Endodermal cell (in vitro differentiated cells): Measurements from ENCODE around the gene KCTD10. TPM values are rescaled to one million over a fixed set of nuclear protein-coding genes. Genes with fewer than 3 reads are reported as not detected.

Experiments
- DNase-seq: peaks from one replicate; pipeline ENCODE4 v3.0.0-alpha.2; 2017
- H3K27ac ChIP-seq: 2 replicates; pipeline ENCODE4 v1.5.1; 2013; ENCODE audit warnings: mild to moderate bottlenecking, low read depth, low read length, moderate library complexity
- H3K27me3 ChIP-seq: 2 replicates; pipeline ENCODE4 v1.6.1; 2013; ENCODE audit warnings: mild to moderate bottlenecking, low read length, moderate library complexity; ENCODE audit not compliant: insufficient read depth, control insufficient read depth, poor library complexity, severe bottlenecking
- H3K36me3 ChIP-seq: 2 replicates; pipeline ENCODE4 v1.7.0; 2013; ENCODE audit warnings: mild to moderate bottlenecking, low read length, moderate library complexity; ENCODE audit not compliant: control insufficient read depth, insufficient read depth
- H3K4me1 ChIP-seq: one replicate; pipeline ENCODE4 v1.7.0; 2013; ENCODE audit warnings: low read length; ENCODE audit not compliant: control insufficient read depth, insufficient read depth
- H3K4me3 ChIP-seq: 2 replicates; pipeline ENCODE4 v1.5.1; 2013; ENCODE audit warnings: mild to moderate bottlenecking, low read length, moderate library complexity
- H3K9ac ChIP-seq: 2 replicates; pipeline ENCODE4 v1.6.1; 2013; ENCODE audit warnings: mild to moderate bottlenecking, low read length, moderate library complexity; ENCODE audit not compliant: poor library complexity, severe bottlenecking; ENCODE audit errors: extremely low read depth
- H3K9me3 ChIP-seq: 2 replicates; pipeline ENCODE4 v1.6.1; 2013; ENCODE audit warnings: mild to moderate bottlenecking, low read length, moderate library complexity; ENCODE audit not compliant: control insufficient read depth
- H3K27ac Mint-ChIP-seq: 2 replicates; pipeline ENCODE4 v1.8.0; 2020; ENCODE audit warnings: mixed read lengths
- H3K27me3 Mint-ChIP-seq: 2 replicates; pipeline ENCODE4 v1.8.0; 2021; ENCODE audit warnings: mild to moderate bottlenecking, mixed read lengths; ENCODE audit not compliant: insufficient read depth
- H3K36me3 Mint-ChIP-seq: 2 replicates; pipeline ENCODE4 v1.8.0; 2020; ENCODE audit warnings: low read depth, mixed read lengths
- H3K4me1 Mint-ChIP-seq: 2 replicates; pipeline ENCODE4 v1.8.0; 2020; ENCODE audit warnings: mixed read lengths
- H3K4me3 Mint-ChIP-seq: 2 replicates; pipeline ENCODE4 v1.8.0; 2020; ENCODE audit warnings: mild to moderate bottlenecking, moderate library complexity, mixed read lengths
- H3K9me3 Mint-ChIP-seq: 2 replicates; pipeline ENCODE4 v1.8.0; 2020; ENCODE audit warnings: mild to moderate bottlenecking, mixed read lengths
- CTCF ChIP-seq: fragments of 200-600 bp; sonication (generic); conservative IDR thresholded peaks from 2 replicates; pipeline ENCODE4 v1.5.0; 2021; ENCODE audit warnings: antibody characterized with exemption, mild to moderate bottlenecking
- WGBS, 2 experiments: methylation state at CpG; one replicate each; pipeline versions ENCODE4 v1.1.5 to v1.1.7; 2013; ENCODE audit warnings: missing lambda C conversion rate in 2 of 2, mixed read lengths in 1 of 2; ENCODE audit not compliant: insufficient coverage in 1 of 2, insufficient read length in 1 of 2; 5-methylcytosine and 5-hydroxymethylcytosine counted together
- total RNA-seq, 2 donors: library from RNA; stranded (reverse); fragmentation: NEBNext Ultra II Directional in 1 of 2; extraction: Animal tissue kit (Norgen Biotek cat#: 25700) in 1 of 2; gene quantifications; 2 replicates in 1 of 2; 3 replicates in 1 of 2; pipeline ENCODE4 v1.2.1, GENCODE V29; 2021

KCTD10 gene
- total RNA-seq, 2 donors from 2014 or later, result 50.9 to 53.5 TPM

- 90 to 96% methylated on average over 4 of the region's 4 CpGs for WGBS, 2 experiments
- no peak overlapping the region for H3K4me3 Mint-ChIP-seq
Measured at GRCh38 chr12:109480356-109480755, 3.3 kb upstream of the KCTD10 start.

GRCh38 chr12:109479761-109480160 is 2.7 kb upstream of the KCTD10 start:
- no peak for DNase-seq
- Histone ChIP-seq H3K4me1 (peaks cover 6% of the 10 kb centered on the region), H3K4me3 (no peak overlapping the region), H3K9ac (no peak overlapping the region), H3K9me3 (no peaks in the 10 kb centered on the region), H3K36me3 (peaks cover 17% of the 10 kb centered on the region), H3K27me3 (no peaks in the 10 kb centered on the region), H3K27ac (no peak overlapping the region)
- Mint-ChIP-seq H3K27me3 (no peaks in the 10 kb centered on the region), H3K4me3 (no peak overlapping the region), H3K9me3 (no peaks in the 10 kb centered on the region), H3K36me3 (peaks cover 4% of the 10 kb centered on the region), H3K27ac (no peak overlapping the region), H3K4me1 (peaks cover 16% of the 10 kb centered on the region)
- WGBS, 2 experiments, result 94% methylated on average over 1 of the region's 1 CpG; no CpG with 5 or more reads in 1 of the 2 experiments
- TF ChIP-seq CTCF, result no peak

More at GRCh38 chr12:109480356-109480755, 3.3 kb upstream of the KCTD10 start:
- DNase-seq, result no peak
- Mint-ChIP-seq H3K9me3 (no peaks in the 10 kb centered on the region), H3K27ac (no peak overlapping the region), H3K27me3 (no peaks in the 10 kb centered on the region), H3K36me3 (peaks cover 10% of the 10 kb centered on the region), H3K4me1 (peaks cover 14% of the 10 kb centered on the region)
- Histone ChIP-seq H3K9ac (no peak overlapping the region), H3K4me1 (peaks cover 6% of the 10 kb centered on the region), H3K27ac (no peak overlapping the region), H3K9me3 (no peaks in the 10 kb centered on the region), H3K27me3 (no peaks in the 10 kb centered on the region), H3K4me3 (no peak overlapping the region), H3K36me3 (peaks cover 23% of the 10 kb centered on the region)
- TF ChIP-seq CTCF, result no peak

GRCh38 chr12:109477963-109478315 is 839 bp upstream of the KCTD10 start:
- H3K9me3 ChIP-seq, result no peaks in the 10 kb centered on the region
- Mint-ChIP-seq H3K27ac (peak overlapping the region; percentile 99), H3K4me1 (peaks cover 16% of the 10 kb centered on the region), H3K36me3 (no peaks in the 10 kb centered on the region), H3K9me3 (no peaks in the 10 kb centered on the region), H3K27me3 (no peaks in the 10 kb centered on the region), H3K4me3 (peak overlapping the region; percentile 89)
- peak overlapping the region; percentile 91 for H3K9ac ChIP-seq
- peak overlapping the region; percentile 99 for H3K4me3 ChIP-seq
- H3K27me3 ChIP-seq, result no peaks in the 10 kb centered on the region
- peaks cover 16% of the 10 kb centered on the region for H3K4me1 ChIP-seq
- 9 to 19% methylated on average over 5 to 9 of the region's 9 CpGs for WGBS, 2 experiments
- peaks cover 8% of the 10 kb centered on the region for H3K36me3 ChIP-seq
- H3K27ac ChIP-seq, result no peak overlapping the region
- TF ChIP-seq CTCF, result no peak
- no peak for DNase-seq
